MM.1S (cell line): Measurements from ENCODE around the gene RFC1.

Experiments
- DNase-seq: peaks from one replicate; pipeline ENCODE4 v3.0.0-alpha.2; 2015
- H2AFZ ChIP-seq: fragments of 300-600 bp; sonication (generic); 2 replicates; pipeline ENCODE4 v1.6.0; 2016; ENCODE audit warnings: antibody characterized with exemption, low read length
- H3F3A ChIP-seq: fragments of 300-600 bp; sonication (generic); 2 replicates; pipeline ENCODE4 v1.6.1; 2016; ENCODE audit warnings: mild to moderate bottlenecking, antibody characterized with exemption, low read length, moderate library complexity, mixed read lengths; ENCODE audit not compliant: insufficient read depth
- H3K27ac ChIP-seq: fragments of 300-600 bp; sonication (generic); 2 replicates; pipeline ENCODE4 v1.5.1; 2016; ENCODE audit warnings: mild to moderate bottlenecking, low read length
- H3K27me3 ChIP-seq: fragments of 300-600 bp; sonication (generic); replicated peaks from 2 replicates; pipeline ENCODE4 v1.6.0; 2016; ENCODE audit warnings: low read length; ENCODE audit not compliant: insufficient read depth
- H3K36me3 ChIP-seq: fragments of 300-600 bp; sonication (generic); replicated peaks from 2 replicates; pipeline ENCODE4 v1.6.1; 2016; ENCODE audit warnings: mild to moderate bottlenecking, low read length, mixed read lengths; ENCODE audit not compliant: insufficient read depth
- H3K4me1 ChIP-seq: fragments of 300-600 bp; sonication (generic); 2 replicates; pipeline ENCODE4 v1.6.1; 2016; ENCODE audit warnings: low read length, mixed read lengths
- H3K4me2 ChIP-seq: fragments of 300-600 bp; sonication (generic); 2 replicates; pipeline ENCODE4 v1.6.0; 2016; ENCODE audit warnings: low read depth, low read length
- H3K4me3 ChIP-seq: fragments of 300-600 bp; sonication (generic); 2 replicates; pipeline ENCODE4 v1.5.1; 2016; ENCODE audit warnings: low read length, mixed read lengths
- H3K79me2 ChIP-seq: fragments of 300-600 bp; sonication (generic); 2 replicates; pipeline ENCODE4 v1.6.1; 2016; ENCODE audit warnings: mixed run types, low read length, mixed read lengths
- H3K9ac ChIP-seq: fragments of 300-600 bp; sonication (generic); 2 replicates; pipeline ENCODE4 v1.6.1; 2016; ENCODE audit warnings: low read length, mixed read lengths
- H3K9me2 ChIP-seq: fragments of 300-600 bp; sonication (generic); replicated peaks from 2 replicates; pipeline ENCODE4 v1.6.1; 2016; ENCODE audit warnings: mild to moderate bottlenecking, low read length, mixed read lengths; ENCODE audit not compliant: insufficient read depth
- H3K9me3 ChIP-seq: fragments of 300-600 bp; sonication (generic); replicated peaks from 2 replicates; pipeline ENCODE4 v1.6.1; 2016; ENCODE audit warnings: mild to moderate bottlenecking, low read length, mixed read lengths; ENCODE audit not compliant: insufficient read depth
- H4K20me1 ChIP-seq: fragments of 300-600 bp; sonication (generic); 2 replicates; pipeline ENCODE4 v1.6.1; 2016; ENCODE audit warnings: mild to moderate bottlenecking, low read length, moderate library complexity, mixed read lengths; ENCODE audit not compliant: insufficient read depth
- CTCF ChIP-seq: fragments of 300-600 bp; sonication (generic); IDR thresholded peaks from 2 replicates; pipeline ENCODE4 v1.5.1; 2016; ENCODE audit warnings: antibody characterized with exemption, low read length, mixed read lengths
- EZH2 ChIP-seq: fragments of 300-600 bp; sonication (generic); optimal IDR thresholded peaks from 2 replicates; pipeline ENCODE3; 2017; ENCODE audit warnings: low read depth, mild to moderate bottlenecking, antibody characterized with exemption, low read length, mixed read lengths
- EZH2phosphoT487 ChIP-seq: fragments of 300-600 bp; sonication (generic); IDR thresholded peaks from 2 replicates; pipeline ENCODE4 v1.6.1; 2018; ENCODE audit warnings: antibody characterized with exemption, low read length

RFC1 gene

GRCh38 chr4:39342731-39343130, 23.4 kb downstream of the RFC1 start:
- no peak for TF ChIP-seq EZH2
- TF ChIP-seq CTCF, result no peak
- no peak for TF ChIP-seq EZH2phosphoT487
- no peak overlapping the region for H3K27ac ChIP-seq
- H3K9me3 ChIP-seq, result no peaks in the 10 kb centered on the region
- H3K9ac ChIP-seq, result no peak overlapping the region
- H3K9me2 ChIP-seq, result no peaks in the 10 kb centered on the region
- no peak for DNase-seq
- no peak overlapping the region for H3K4me2 ChIP-seq
- no peaks in the 10 kb centered on the region for H3K4me1 ChIP-seq
- no peak overlapping the region for H3K4me3 ChIP-seq
- peaks cover 99% of the 10 kb centered on the region for H3K79me2 ChIP-seq
- no peak overlapping the region for H2AFZ ChIP-seq
- H4K20me1 ChIP-seq, result peaks cover 24% of the 10 kb centered on the region
- peaks cover 7% of the 10 kb centered on the region; the same call in 1 of the 2 replicates for H3K36me3 ChIP-seq
- no peaks in the 10 kb centered on the region for H3K27me3 ChIP-seq
- H3F3A ChIP-seq, result no peaks in the 10 kb centered on the region

GRCh38 chr4:39341075-39341725, 25.0 kb downstream of the RFC1 start:
- peaks cover 12% of the 10 kb centered on the region; the same call in 1 of the 2 replicates for H4K20me1 ChIP-seq
- H3K9me3 ChIP-seq, result no peaks in the 10 kb centered on the region
- DNase-seq, result no peak
- no peak overlapping the region for H2AFZ ChIP-seq
- TF ChIP-seq CTCF (no peak), EZH2phosphoT487 (no peak), EZH2 (no peak)
- no peaks in the 10 kb centered on the region for H3F3A ChIP-seq
- H3K36me3 ChIP-seq, result 0 out of 2 replicates have a peak, but pooled peaks cover 3% of the 10 kb centered on the region
- H3K27me3 ChIP-seq, result no peaks in the 10 kb centered on the region
- H3K27ac ChIP-seq, result no peak overlapping the region
- H3K9me2 ChIP-seq, result no peaks in the 10 kb centered on the region
- H3K4me2 ChIP-seq, result no peak overlapping the region
- no peak overlapping the region for H3K4me3 ChIP-seq
- peaks cover 97% of the 10 kb centered on the region for H3K79me2 ChIP-seq
- no peak overlapping the region for H3K9ac ChIP-seq
- no peaks in the 10 kb centered on the region for H3K4me1 ChIP-seq

GRCh38 chr4:39339968-39340367, 26.2 kb downstream of the RFC1 start:
- H3K79me2 ChIP-seq, result peaks cover 97% of the 10 kb centered on the region

More at GRCh38 chr4:39339968-39340367, 26.2 kb downstream of the RFC1 start:
- Histone ChIP-seq H3K27ac (no peak overlapping the region), H3K9me3 (no peaks in the 10 kb centered on the region), H3K9ac (no peak overlapping the region), H4K20me1 (peaks cover 15% of the 10 kb centered on the region; the same call in 1 of the 2 replicates), H3K4me3 (no peak overlapping the region), H3K36me3 (0 out of 2 replicates have a peak, but pooled peaks cover 3% of the 10 kb centered on the region), H3F3A (no peaks in the 10 kb centered on the region), H3K4me1 (no peaks in the 10 kb centered on the region), H2AFZ (no peak overlapping the region), H3K27me3 (no peaks in the 10 kb centered on the region), H3K4me2 (no peak overlapping the region), H3K9me2 (no peaks in the 10 kb centered on the region)
- no peak for DNase-seq
- TF ChIP-seq EZH2 (no peak), CTCF (no peak), EZH2phosphoT487 (no peak)
